ENCODE results near the gene CLEC2B.

The CLEC2B gene

DNA sequence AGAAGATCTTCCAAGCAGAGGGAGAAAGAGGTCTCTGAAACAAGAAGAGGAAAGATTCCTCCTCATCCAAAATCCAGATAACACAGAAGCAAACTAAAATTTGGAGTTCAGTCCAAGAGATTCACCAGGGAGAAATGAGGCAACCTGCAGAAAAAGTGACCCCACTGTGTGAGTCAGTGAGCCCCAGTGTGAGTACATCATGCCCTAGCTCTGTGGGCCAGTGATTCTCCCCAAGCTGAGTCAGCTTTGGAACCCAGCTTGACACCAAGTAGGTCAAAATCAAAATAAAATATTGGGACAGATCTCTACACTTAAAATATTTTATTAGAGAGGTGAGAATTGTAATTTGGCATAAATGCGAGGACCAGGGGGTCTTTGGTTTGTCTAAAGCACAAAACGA lies 17.2 kb downstream of the CLEC2B start:
- H3K27ac ChIP-seq: no peak overlapping the region
- TF ChIP-seq, protein P1, sequence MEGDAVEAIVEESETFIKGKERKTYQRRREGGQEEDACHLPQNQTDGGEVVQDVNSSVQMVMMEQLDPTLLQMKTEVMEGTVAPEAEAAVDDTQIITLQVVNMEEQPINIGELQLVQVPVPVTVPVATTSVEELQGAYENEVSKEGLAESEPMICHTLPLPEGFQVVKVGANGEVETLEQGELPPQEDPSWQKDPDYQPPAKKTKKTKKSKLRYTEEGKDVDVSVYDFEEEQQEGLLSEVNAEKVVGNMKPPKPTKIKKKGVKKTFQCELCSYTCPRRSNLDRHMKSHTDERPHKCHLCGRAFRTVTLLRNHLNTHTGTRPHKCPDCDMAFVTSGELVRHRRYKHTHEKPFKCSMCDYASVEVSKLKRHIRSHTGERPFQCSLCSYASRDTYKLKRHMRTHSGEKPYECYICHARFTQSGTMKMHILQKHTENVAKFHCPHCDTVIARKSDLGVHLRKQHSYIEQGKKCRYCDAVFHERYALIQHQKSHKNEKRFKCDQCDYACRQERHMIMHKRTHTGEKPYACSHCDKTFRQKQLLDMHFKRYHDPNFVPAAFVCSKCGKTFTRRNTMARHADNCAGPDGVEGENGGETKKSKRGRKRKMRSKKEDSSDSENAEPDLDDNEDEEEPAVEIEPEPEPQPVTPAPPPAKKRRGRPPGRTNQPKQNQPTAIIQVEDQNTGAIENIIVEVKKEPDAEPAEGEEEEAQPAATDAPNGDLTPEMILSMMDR (conservative IDR thresholded peaks at IDR 0.05): no peak
- no peak for TF ChIP-seq ZFX (IDR thresholded peaks at IDR 0.05)

- TF ChIP-seq ZFX (IDR thresholded peaks at IDR 0.05): no peak
- H3K27ac ChIP-seq: no peak overlapping the region
Observed at GRCh38 chr12:9851050-9851449, 18.1 kb downstream of the CLEC2B start.

GRCh38 chr12:9848899-9849298 lies 20.3 kb downstream of the CLEC2B start:
- no peak overlapping the region for H3K27ac ChIP-seq
- TF ChIP-seq ZFX (IDR thresholded peaks at IDR 0.05): no peak
- TF ChIP-seq, protein P1 (conservative IDR thresholded peaks at IDR 0.05): no peak

GRCh38 chr12:9843407-9843806 lies 25.7 kb downstream of the CLEC2B start:
- TF ChIP-seq, protein P1 (conservative IDR thresholded peaks at IDR 0.05): no peak
- TF ChIP-seq ZFX (IDR thresholded peaks at IDR 0.05): no peak
- no peak overlapping the region for H3K27ac ChIP-seq

- H3K27ac ChIP-seq: no peak overlapping the region
- no peak for TF ChIP-seq ZFX (IDR thresholded peaks at IDR 0.05)
- TF ChIP-seq, protein P1 (conservative IDR thresholded peaks at IDR 0.05): no peak
Observed at GRCh38 chr12:9831720-9832119, 37.4 kb downstream of the CLEC2B start.

DNA sequence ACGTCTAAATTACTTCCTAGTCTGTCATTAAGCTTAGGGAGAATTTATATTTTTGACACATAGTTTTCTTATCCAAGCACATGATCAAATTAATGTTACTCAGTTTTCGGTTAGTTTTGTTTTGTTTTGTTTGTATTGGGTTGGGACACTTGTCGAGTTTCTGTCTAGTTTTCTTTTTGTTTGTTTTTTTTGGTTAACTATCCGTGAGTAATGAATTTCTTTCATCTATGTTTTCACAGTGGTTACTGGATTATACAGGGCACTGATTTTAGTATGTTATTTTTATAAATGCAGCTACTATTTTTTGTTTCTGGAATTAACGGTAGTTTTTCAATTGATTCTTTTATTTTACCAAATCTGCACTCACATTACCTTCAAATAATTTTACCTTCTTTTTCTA lies 39.2 kb downstream of the CLEC2B start:
- TF ChIP-seq ZFX (IDR thresholded peaks at IDR 0.05): no peak
- TF ChIP-seq, protein P1 (conservative IDR thresholded peaks at IDR 0.05): no peak
- no peak overlapping the region for H3K27ac ChIP-seq

DNA sequence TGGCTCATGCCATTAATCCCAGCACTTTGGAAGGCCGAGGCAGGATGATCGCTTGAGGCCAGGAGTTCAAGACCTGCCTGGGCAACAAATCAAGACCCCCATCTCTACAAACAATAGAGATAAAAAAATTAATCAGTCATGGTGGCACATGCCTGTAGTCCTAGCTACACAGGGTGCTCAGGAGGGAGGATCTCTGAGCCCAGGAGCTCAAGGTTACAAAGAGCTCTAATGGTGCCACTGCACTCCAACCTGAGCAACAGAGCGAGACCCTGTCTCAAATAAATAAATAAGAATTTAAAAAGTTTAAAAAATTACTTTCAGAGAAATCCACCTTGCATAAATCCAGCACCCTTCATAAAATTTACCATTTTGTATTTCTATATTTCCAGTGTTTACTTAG lies 39.7 kb downstream of the CLEC2B start:
- no peak for TF ChIP-seq ZFX (IDR thresholded peaks at IDR 0.05)
- TF ChIP-seq, protein P1 (conservative IDR thresholded peaks at IDR 0.05): no peak
- no peak overlapping the region for H3K27ac ChIP-seq

- no peak within 1 kb of the TSS for H3K27ac ChIP-seq
- TF ChIP-seq, protein P1 (conservative IDR thresholded peaks at IDR 0.05): no peak
- no peak for TF ChIP-seq ZFX (IDR thresholded peaks at IDR 0.05)
Observed at GRCh38 chr12:9827209-9827888, 41.8 kb downstream of the CLEC2B start, which contains the start of gene KLRF1. Gene KLRF1 (plus strand): TSS chr12:9827481. CDS start chr12:9827545, 64 bp downstream.

Data from C4-2B (cell line).